ENCODE measurements around the gene CLIC3. TPM values are rescaled to one million over a fixed set of nuclear protein-coding genes. Genes with fewer than 3 reads are reported as not detected.

Gene CLIC3
- total RNA-seq, 1 experiment from 2014 or later: not detected

- CTCF ChIA-PET: no interaction called here
- Histone ChIP-seq H3K4me1 (ENCODE audit: insufficient read depth, low read length, poor library complexity, severe bottlenecking) (no peaks in the 10 kb centered on the region), H3K27ac (ENCODE audit: low read depth, low read length, poor library complexity, severe bottlenecking) (no peak within 1 kb of the TSS), H3K27me3 (replicated peaks; ENCODE audit: insufficient read depth, low read depth, low read length, poor library complexity) (no peaks in the 10 kb centered on the region), H3K36me3 (ENCODE audit: insufficient read depth, low read length, poor library complexity, severe bottlenecking) (no peaks in the 10 kb centered on the region), H3K9me3 (ENCODE audit: low read depth, low read length, poor library complexity, severe bottlenecking) (no peaks in the 10 kb centered on the region), H3K4me3 (ENCODE audit: low read depth, low read length, poor library complexity, severe bottlenecking) (peak within 1 kb of the TSS; percentile 50)
- intact Hi-C loops (cut with micrococcal nuclease; ENCODE audit: unreplicated experiment): no loop called here
- no TSS peak for BruUV-seq (replicated peaks)
- no peak for DNase-seq (ENCODE audit: low spot score)
- TF ChIP-seq EZH2 (IDR thresholded peaks at IDR 0.05; ENCODE audit: borderline replicate concordance, low read depth, low read length, poor library complexity, severe bottlenecking) (no peak), CTCF (conservative IDR thresholded peaks at IDR 0.05; ENCODE audit: low read depth, low read length) (no peak)
- POLR2A ChIA-PET (ENCODE audit: low non-redundant PET): no interaction called here
These were observed 19.1 kb downstream of the CLIC3 start, which contains the start of gene PTGDS for GRCh38 chr9:136977223-136977622. Gene PTGDS (plus strand): TSS chr9:136977504. CDS start chr9:136977579, 75 bp downstream.

- intact Hi-C loops (cut with micrococcal nuclease; ENCODE audit: unreplicated experiment): no loop called here
- Histone ChIP-seq H3K9me3 (ENCODE audit: low read depth, low read length, poor library complexity, severe bottlenecking) (no peaks in the 10 kb centered on the region), H3K27ac (ENCODE audit: low read depth, low read length, poor library complexity, severe bottlenecking) (no peak overlapping the region), H3K36me3 (ENCODE audit: insufficient read depth, low read length, poor library complexity, severe bottlenecking) (no peaks in the 10 kb centered on the region), H3K4me3 (ENCODE audit: low read depth, low read length, poor library complexity, severe bottlenecking) (no peak overlapping the region), H3K4me1 (ENCODE audit: insufficient read depth, low read length, poor library complexity, severe bottlenecking) (no peaks in the 10 kb centered on the region), H3K27me3 (replicated peaks; ENCODE audit: insufficient read depth, low read depth, low read length, poor library complexity) (no peaks in the 10 kb centered on the region)
- POLR2A ChIA-PET (ENCODE audit: low non-redundant PET): interaction anchor here (0.6 kb wide), 1 partner anchor 430 kb away, joined by 6 read pairs; no protein-coding TSS in a partner anchor
- TF ChIP-seq CTCF (conservative IDR thresholded peaks at IDR 0.05; ENCODE audit: low read depth, low read length) (peak; percentile 28; the same call in 1 of the 2 replicates), EZH2 (IDR thresholded peaks at IDR 0.05; ENCODE audit: borderline replicate concordance, low read depth, low read length, poor library complexity, severe bottlenecking) (no peak)
- no TSS peak for BruUV-seq (replicated peaks)
- CTCF ChIA-PET: no interaction called here
- no peak for DNase-seq (ENCODE audit: low spot score)
These were observed 20.7 kb downstream of the CLIC3 start for GRCh38 chr9:136975644-136976043.

GRCh38 chr9:136974817-136975535 is 21.4 kb downstream of the CLIC3 start:
- Histone ChIP-seq H3K27me3 (replicated peaks; ENCODE audit: insufficient read depth, low read depth, low read length, poor library complexity) (no peaks in the 10 kb centered on the region), H3K9me3 (ENCODE audit: low read depth, low read length, poor library complexity, severe bottlenecking) (no peaks in the 10 kb centered on the region), H3K4me1 (ENCODE audit: insufficient read depth, low read length, poor library complexity, severe bottlenecking) (no peaks in the 10 kb centered on the region), H3K27ac (ENCODE audit: low read depth, low read length, poor library complexity, severe bottlenecking) (no peak overlapping the region), H3K4me3 (ENCODE audit: low read depth, low read length, poor library complexity, severe bottlenecking) (no peak overlapping the region), H3K36me3 (ENCODE audit: insufficient read depth, low read length, poor library complexity, severe bottlenecking) (no peaks in the 10 kb centered on the region)
- BruUV-seq (replicated peaks): no TSS peak
- POLR2A ChIA-PET (ENCODE audit: low non-redundant PET): interaction anchor here (0.6 kb wide), 1 partner anchor 431 kb away, joined by 6 read pairs; no protein-coding TSS in a partner anchor
- CTCF ChIA-PET: interaction anchor here (0.8 kb wide), 1 partner anchor 60 kb away, joined by 3 read pairs; no protein-coding TSS in a partner anchor
- no peak for TF ChIP-seq EZH2 (IDR thresholded peaks at IDR 0.05; ENCODE audit: borderline replicate concordance, low read depth, low read length, poor library complexity, severe bottlenecking)
- no peak for TF ChIP-seq CTCF (conservative IDR thresholded peaks at IDR 0.05; ENCODE audit: low read depth, low read length)
- intact Hi-C loops (cut with micrococcal nuclease; ENCODE audit: unreplicated experiment): no loop called here
- no peak for DNase-seq (ENCODE audit: low spot score)

All from A673 (cell line).